Measurements from ENCODE around the gene CD2AP. TPM values are rescaled to one million over a fixed set of nuclear protein-coding genes. Genes with fewer than 3 reads are reported as not detected.

The CD2AP gene
- total RNA-seq, 1 experiment from 2014 or later = 43.8 TPM

DNA sequence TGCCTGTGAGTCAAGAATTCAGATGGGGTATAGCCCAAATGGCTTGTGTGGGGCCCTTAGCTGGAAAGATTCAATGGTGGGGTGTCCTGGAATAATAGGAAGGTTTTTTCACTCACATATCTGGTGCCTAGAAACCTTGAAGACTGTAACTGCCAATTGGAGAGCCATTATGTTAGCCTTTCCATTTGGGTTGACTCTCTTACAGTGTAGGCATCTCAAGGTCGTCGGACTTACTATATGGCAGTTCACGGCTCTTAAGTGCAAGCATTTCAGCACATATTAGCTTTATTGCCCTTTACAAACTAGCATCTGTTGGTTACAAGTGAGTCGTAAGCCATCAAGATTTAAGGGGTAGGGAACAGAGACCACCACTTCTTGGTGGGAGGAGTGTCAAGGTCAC lies 74.1 kb downstream of the CD2AP start:
- TF ChIP-seq EGR1 (IDR thresholded peaks at IDR 0.05; ENCODE audit: low read depth) (no peak), ZNF274 (IDR thresholded peaks at IDR 0.05; ENCODE audit: low read depth, low read length) (no peak), CBX3 (IDR thresholded peaks at IDR 0.05; ENCODE audit: low read depth) (no peak), CEBPB (IDR thresholded peaks at IDR 0.05; ENCODE audit: low read depth) (no peak), POLR2AphosphoS5 (IDR thresholded peaks at IDR 0.05; ENCODE audit: low read depth, low read length) (no peak), JUND (IDR thresholded peaks at IDR 0.05) (no peak), ELF1 (IDR thresholded peaks at IDR 0.05; ENCODE audit: borderline replicate concordance, low read depth) (no peak), TCF7L2 (IDR thresholded peaks at IDR 0.05; ENCODE audit: borderline replicate concordance, extremely low read depth, insufficient read depth, insufficient read length) (no peak), FOSL1 (IDR thresholded peaks at IDR 0.05; ENCODE audit: low read depth) (no peak), SP1 (IDR thresholded peaks at IDR 0.05; ENCODE audit: low read depth) (no peak), EZH2 (IDR thresholded peaks at IDR 0.05) (no peak), YY1 (IDR thresholded peaks at IDR 0.05; ENCODE audit: extremely low read depth, insufficient replicate concordance, low read depth, low read length) (no peak), EZH2phosphoT487 (IDR thresholded peaks at IDR 0.05; ENCODE audit: borderline replicate concordance) (no peak), SIN3A (IDR thresholded peaks at IDR 0.05; ENCODE audit: low read depth) (no peak)
- TF ChIP-seq, protein P1, sequence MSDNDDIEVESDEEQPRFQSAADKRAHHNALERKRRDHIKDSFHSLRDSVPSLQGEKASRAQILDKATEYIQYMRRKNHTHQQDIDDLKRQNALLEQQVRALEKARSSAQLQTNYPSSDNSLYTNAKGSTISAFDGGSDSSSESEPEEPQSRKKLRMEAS (IDR thresholded peaks at IDR 0.05) = no peak
- TF ChIP-seq, protein P2, sequence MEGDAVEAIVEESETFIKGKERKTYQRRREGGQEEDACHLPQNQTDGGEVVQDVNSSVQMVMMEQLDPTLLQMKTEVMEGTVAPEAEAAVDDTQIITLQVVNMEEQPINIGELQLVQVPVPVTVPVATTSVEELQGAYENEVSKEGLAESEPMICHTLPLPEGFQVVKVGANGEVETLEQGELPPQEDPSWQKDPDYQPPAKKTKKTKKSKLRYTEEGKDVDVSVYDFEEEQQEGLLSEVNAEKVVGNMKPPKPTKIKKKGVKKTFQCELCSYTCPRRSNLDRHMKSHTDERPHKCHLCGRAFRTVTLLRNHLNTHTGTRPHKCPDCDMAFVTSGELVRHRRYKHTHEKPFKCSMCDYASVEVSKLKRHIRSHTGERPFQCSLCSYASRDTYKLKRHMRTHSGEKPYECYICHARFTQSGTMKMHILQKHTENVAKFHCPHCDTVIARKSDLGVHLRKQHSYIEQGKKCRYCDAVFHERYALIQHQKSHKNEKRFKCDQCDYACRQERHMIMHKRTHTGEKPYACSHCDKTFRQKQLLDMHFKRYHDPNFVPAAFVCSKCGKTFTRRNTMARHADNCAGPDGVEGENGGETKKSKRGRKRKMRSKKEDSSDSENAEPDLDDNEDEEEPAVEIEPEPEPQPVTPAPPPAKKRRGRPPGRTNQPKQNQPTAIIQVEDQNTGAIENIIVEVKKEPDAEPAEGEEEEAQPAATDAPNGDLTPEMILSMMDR (IDR thresholded peaks at IDR 0.05 in 2 of 3, conservative IDR thresholded peaks at IDR 0.05 in 1 of 3; ENCODE audit: borderline replicate concordance in 1 of 3, insufficient read depth in 1 of 3, low read depth in 2 of 3, low read length in 2 of 3) = no peak
- TF ChIP-seq, protein P3, sequence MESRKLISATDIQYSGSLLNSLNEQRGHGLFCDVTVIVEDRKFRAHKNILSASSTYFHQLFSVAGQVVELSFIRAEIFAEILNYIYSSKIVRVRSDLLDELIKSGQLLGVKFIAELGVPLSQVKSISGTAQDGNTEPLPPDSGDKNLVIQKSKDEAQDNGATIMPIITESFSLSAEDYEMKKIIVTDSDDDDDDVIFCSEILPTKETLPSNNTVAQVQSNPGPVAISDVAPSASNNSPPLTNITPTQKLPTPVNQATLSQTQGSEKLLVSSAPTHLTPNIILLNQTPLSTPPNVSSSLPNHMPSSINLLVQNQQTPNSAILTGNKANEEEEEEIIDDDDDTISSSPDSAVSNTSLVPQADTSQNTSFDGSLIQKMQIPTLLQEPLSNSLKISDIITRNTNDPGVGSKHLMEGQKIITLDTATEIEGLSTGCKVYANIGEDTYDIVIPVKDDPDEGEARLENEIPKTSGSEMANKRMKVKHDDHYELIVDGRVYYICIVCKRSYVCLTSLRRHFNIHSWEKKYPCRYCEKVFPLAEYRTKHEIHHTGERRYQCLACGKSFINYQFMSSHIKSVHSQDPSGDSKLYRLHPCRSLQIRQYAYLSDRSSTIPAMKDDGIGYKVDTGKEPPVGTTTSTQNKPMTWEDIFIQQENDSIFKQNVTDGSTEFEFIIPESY (IDR thresholded peaks at IDR 0.05; ENCODE audit: extremely low read depth, insufficient replicate concordance, low read length) = no peak
- TF ChIP-seq, protein P4, sequence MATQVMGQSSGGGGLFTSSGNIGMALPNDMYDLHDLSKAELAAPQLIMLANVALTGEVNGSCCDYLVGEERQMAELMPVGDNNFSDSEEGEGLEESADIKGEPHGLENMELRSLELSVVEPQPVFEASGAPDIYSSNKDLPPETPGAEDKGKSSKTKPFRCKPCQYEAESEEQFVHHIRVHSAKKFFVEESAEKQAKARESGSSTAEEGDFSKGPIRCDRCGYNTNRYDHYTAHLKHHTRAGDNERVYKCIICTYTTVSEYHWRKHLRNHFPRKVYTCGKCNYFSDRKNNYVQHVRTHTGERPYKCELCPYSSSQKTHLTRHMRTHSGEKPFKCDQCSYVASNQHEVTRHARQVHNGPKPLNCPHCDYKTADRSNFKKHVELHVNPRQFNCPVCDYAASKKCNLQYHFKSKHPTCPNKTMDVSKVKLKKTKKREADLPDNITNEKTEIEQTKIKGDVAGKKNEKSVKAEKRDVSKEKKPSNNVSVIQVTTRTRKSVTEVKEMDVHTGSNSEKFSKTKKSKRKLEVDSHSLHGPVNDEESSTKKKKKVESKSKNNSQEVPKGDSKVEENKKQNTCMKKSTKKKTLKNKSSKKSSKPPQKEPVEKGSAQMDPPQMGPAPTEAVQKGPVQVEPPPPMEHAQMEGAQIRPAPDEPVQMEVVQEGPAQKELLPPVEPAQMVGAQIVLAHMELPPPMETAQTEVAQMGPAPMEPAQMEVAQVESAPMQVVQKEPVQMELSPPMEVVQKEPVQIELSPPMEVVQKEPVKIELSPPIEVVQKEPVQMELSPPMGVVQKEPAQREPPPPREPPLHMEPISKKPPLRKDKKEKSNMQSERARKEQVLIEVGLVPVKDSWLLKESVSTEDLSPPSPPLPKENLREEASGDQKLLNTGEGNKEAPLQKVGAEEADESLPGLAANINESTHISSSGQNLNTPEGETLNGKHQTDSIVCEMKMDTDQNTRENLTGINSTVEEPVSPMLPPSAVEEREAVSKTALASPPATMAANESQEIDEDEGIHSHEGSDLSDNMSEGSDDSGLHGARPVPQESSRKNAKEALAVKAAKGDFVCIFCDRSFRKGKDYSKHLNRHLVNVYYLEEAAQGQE (IDR thresholded peaks at IDR 0.05; ENCODE audit: low read depth) = no peak
- TF ChIP-seq, protein P5, sequence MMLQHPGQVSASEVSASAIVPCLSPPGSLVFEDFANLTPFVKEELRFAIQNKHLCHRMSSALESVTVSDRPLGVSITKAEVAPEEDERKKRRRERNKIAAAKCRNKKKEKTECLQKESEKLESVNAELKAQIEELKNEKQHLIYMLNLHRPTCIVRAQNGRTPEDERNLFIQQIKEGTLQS (IDR thresholded peaks at IDR 0.05) = no peak
- peaks cover 23% of the 10 kb centered on the region; the same call in 1 of the 2 replicates for H3K79me2 ChIP-seq (ENCODE audit: insufficient read depth, low read length)
- H3K27me3 ChIP-seq (ENCODE audit: insufficient read depth, low read length) = no peaks in the 10 kb centered on the region
- intact Hi-C loops (cut with micrococcal nuclease) = no loop called here
- no peak overlapping the region for H2AFZ ChIP-seq (ENCODE audit: low read depth, low read length, poor library complexity, severe bottlenecking)
- no peak overlapping the region for H3K27ac ChIP-seq (ENCODE audit: low read depth, low read length)
- DNase-seq (ENCODE audit: low read depth, low spot score) (no peak), ATAC-seq (no peak)
- no peaks in the 10 kb centered on the region for H4K20me1 ChIP-seq (ENCODE audit: insufficient read depth)
- H3K36me3 ChIP-seq (ENCODE audit: control insufficient read depth in 1 of 2, insufficient read depth in 2 of 2, low read length in 2 of 2) = peaks cover 2 to 5% of the 10 kb centered on the region in 2 experiments; a peak in 1 of 4 replicates
- no peaks in the 10 kb centered on the region for H3K4me1 ChIP-seq (ENCODE audit: control insufficient read depth in 1 of 2, insufficient read depth in 2 of 2, low read length in 2 of 2)
- H3K9me3 ChIP-seq (ENCODE audit: control insufficient read depth in 1 of 2, insufficient read depth in 1 of 2, low read depth in 1 of 2, low read length in 2 of 2) = no peaks in the 10 kb centered on the region; a peak in 1 of 4 replicates
- ChIA-PET RAD21 (ENCODE audit: low non-redundant PET in 1 of 2, low total read pairs in 2 of 2, uncharacterized antibody in 2 of 2, unreplicated experiment in 2 of 2) (no interaction called here), POLR2A (no interaction called here), CTCF (no interaction called here)
- H3K9me2 ChIP-seq (ENCODE audit: insufficient read depth) = no peaks in the 10 kb centered on the region
- no peak overlapping the region for H3K9ac ChIP-seq (ENCODE audit: low read length)
- H3K4me3 ChIP-seq (replicated peaks in 1 of 2; ENCODE audit: low read depth in 1 of 2, low read length in 2 of 2) = no peak overlapping the region
- no peak overlapping the region for H3K4me2 ChIP-seq (ENCODE audit: low read length)
- BruUV-seq (replicated peaks) = no TSS peak
